GM19240 (cell line): ENCODE results near the gene AFAP1L1.

ENCODE experiments used
- DNase-seq: peaks from one replicate; pipeline ENCODE4 v3.0.0; 2011; ENCODE audit warnings: low spot score; ENCODE audit not compliant: insufficient read length

AFAP1L1 gene

GRCh38 chr5:149348518-149348917, 76.9 kb downstream of the AFAP1L1 start:
- DNase-seq: no peak

GRCh38 chr5:149349382-149349781, 77.7 kb downstream of the AFAP1L1 start:
- DNase-seq: no peak

- no peak for DNase-seq
These were observed 80.5 kb downstream of the AFAP1L1 start for GRCh38 chr5:149352169-149352568.

- DNase-seq: no peak
These were observed 82.3 kb downstream of the AFAP1L1 start for GRCh38 chr5:149353911-149354310.

- DNase-seq: no peak
These were observed 84.0 kb downstream of the AFAP1L1 start for GRCh38 chr5:149355688-149356087.

GRCh38 chr5:149356391-149356790, 84.7 kb downstream of the AFAP1L1 start:
- DNase-seq: no peak

GRCh38 chr5:149357370-149358293, 86.0 kb downstream of the AFAP1L1 start, which contains the start of gene PCYOX1L:
PCYOX1L (plus strand) TSS chr5:149358046; CDS start chr5:149358069, 23 bp downstream.
- peak; percentile 89 for DNase-seq

- DNase-seq: no peak
These were observed 86.6 kb downstream of the AFAP1L1 start for GRCh38 chr5:149358294-149358651.

GRCh38 chr5:149358868-149359495, 87.3 kb downstream of the AFAP1L1 start:
- no peak for DNase-seq

GRCh38 chr5:149360272-149360671, 88.6 kb downstream of the AFAP1L1 start:
- DNase-seq: no peak

GRCh38 chr5:149362541-149362940, 90.9 kb downstream of the AFAP1L1 start:
- no peak for DNase-seq

- no peak for DNase-seq
These were observed 91.7 kb downstream of the AFAP1L1 start for GRCh38 chr5:149363358-149363757.

- DNase-seq: no peak
These were observed 92.3 kb downstream of the AFAP1L1 start for GRCh38 chr5:149363936-149364335.

- no peak for DNase-seq
These were observed 93.1 kb downstream of the AFAP1L1 start for GRCh38 chr5:149364719-149365118.

- no peak for DNase-seq
These were observed 93.8 kb downstream of the AFAP1L1 start for GRCh38 chr5:149365418-149365817.

GRCh38 chr5:149366169-149366729, 94.6 kb downstream of the AFAP1L1 start:
- no peak for DNase-seq

- peak; percentile 70 for DNase-seq
These were observed 95.8 kb downstream of the AFAP1L1 start for GRCh38 chr5:149367249-149367971.

- no peak for DNase-seq
These were observed 96.5 kb downstream of the AFAP1L1 start for GRCh38 chr5:149367972-149368645.

GRCh38 chr5:149370878-149371277, 99.2 kb downstream of the AFAP1L1 start:
- DNase-seq: no peak

GRCh38 chr5:149371296-149371962, 99.8 kb downstream of the AFAP1L1 start:
- peak; percentile 89 for DNase-seq
